A549 (cell line): ENCODE data around the gene SMAD6. TPM values are rescaled to one million over a fixed set of nuclear protein-coding genes. Genes with fewer than 3 reads are reported as not detected.

Experiments
- ATAC-seq, 2 experiments: fragments of 200-7000 bp in 1 of 2; fragments of >200 bp in 1 of 2; cut with Nextera tagmentation in 1 of 2; cut with Tn5 transposase in 1 of 2; 3 replicates each; pipeline versions ENCODE4 v1.8.0 to v1.9.1; 2018 to 2020; ENCODE audit warnings: mild to moderate bottlenecking in 1 of 2, moderate library complexity in 1 of 2
- CTCF ChIA-PET: fragments of 300-600 bp; sonication (Branson Sonifier 250); formaldehyde crosslinking; extraction: SDS; loops from one replicate; lab custom pipeline; 2021; ENCODE audit warnings: antibody characterized with exemption, inconsistent platforms; lab: Yijun Ruan, JAX
- POLR2A ChIA-PET: fragments of 350-600 bp; formaldehyde crosslinking; extraction: SDS; loops from one replicate; lab custom pipeline; 2021; ENCODE audit warnings: antibody characterized with exemption, inconsistent platforms; lab: Yijun Ruan, JAX
- DNase-seq, 2 experiments: peaks; one replicate each; pipeline versions ENCODE4 v3.0.0 to v3.0.0-alpha.2; 2011 to 2016; ENCODE audit warnings: low read depth in 1 of 2, low spot score in 1 of 2
- FAIRE-seq: peaks from 2 replicates; lab custom pipeline; 2011; peaks lifted over from hg19 to GRCh38; lab: Jason Lieb, UNC
- H3K27ac ChIP-seq, 2 experiments: fragments of >200 bp; sonication (Bioruptor Twin); formaldehyde crosslinking; 3 replicates each; pipeline ENCODE4 v1.5.1; 2016 to 2017
- H3K4me1 ChIP-seq: fragments of >200 bp; sonication (Bioruptor Twin); formaldehyde crosslinking; 3 replicates; pipeline ENCODE4 v1.6.1; 2016
- H3K4me2 ChIP-seq: fragments of >200 bp; sonication (Bioruptor Twin); formaldehyde crosslinking; 3 replicates; pipeline ENCODE4 v1.6.1; 2016
- H3K4me3 ChIP-seq: fragments of >200 bp; sonication (Bioruptor Twin); formaldehyde crosslinking; 3 replicates; pipeline ENCODE4 v1.5.1; 2016
- H3K9me3 ChIP-seq: fragments of >200 bp; sonication (Bioruptor Twin); formaldehyde crosslinking; 3 replicates; pipeline ENCODE4 v1.6.1; 2016
- ATOH8 ChIP-seq: fragments of 250-450 bp; sonication (Bioruptor Pico); IDR thresholded peaks from 2 replicates; pipeline ENCODE4 v1.5.0; 2020; ENCODE audit warnings: low read depth, mild to moderate bottlenecking, moderate library complexity
- BCL3 ChIP-seq: fragments of >200 bp; sonication (Bioruptor Twin); formaldehyde crosslinking; IDR thresholded peaks from 3 replicates; pipeline ENCODE4 v1.6.1; 2016
- CBX8 ChIP-seq: fragments of 200-600 bp; sonication (generic); IDR thresholded peaks from 2 replicates; pipeline ENCODE4 v1.6.1; 2016
- E2F6 ChIP-seq: IDR thresholded peaks from 2 replicates; pipeline ENCODE4 v1.6.1; 2012; ENCODE audit warnings: low read depth, borderline replicate concordance
- EHF ChIP-seq: fragments of 250-450 bp; sonication (Bioruptor Pico); IDR thresholded peaks from 2 replicates; pipeline ENCODE4 v1.5.0; 2020; ENCODE audit warnings: mild to moderate bottlenecking
- FOXS1 ChIP-seq: fragments of 250-450 bp; sonication (Bioruptor Pico); IDR thresholded peaks from 2 replicates; pipeline ENCODE4 v1.5.0; 2020; ENCODE audit warnings: mild to moderate bottlenecking, moderate library complexity
- HDAC2 ChIP-seq: fragments of 200-600 bp; sonication (generic); IDR thresholded peaks from 2 replicates; pipeline ENCODE4 v1.6.1; 2016
- HOXA7 ChIP-seq: fragments of 250-450 bp; sonication (Bioruptor Pico); IDR thresholded peaks from 2 replicates; pipeline ENCODE4 v1.5.0; 2020; ENCODE audit warnings: mild to moderate bottlenecking, moderate library complexity
- JUNB ChIP-seq: fragments of >200 bp; sonication (Bioruptor Twin); formaldehyde crosslinking; IDR thresholded peaks from 2 replicates; pipeline ENCODE4 v1.6.1; 2016
- KDM1A ChIP-seq: fragments of 200-600 bp; sonication (generic); IDR thresholded peaks from 2 replicates; pipeline ENCODE4 v1.6.1; 2016; ENCODE audit warnings: low read depth, mild to moderate bottlenecking
- NFE2L2 ChIP-seq: fragments of 150-350 bp; conservative IDR thresholded peaks from 2 replicates; pipeline ENCODE4 v1.6.1; 2014; ENCODE audit warnings: low read length
- NR3C1 ChIP-seq: fragments of >200 bp; sonication (Bioruptor Twin); formaldehyde crosslinking; IDR thresholded peaks from 3 replicates; pipeline ENCODE4 v1.6.1; 2017
- POLR2AphosphoS2 ChIP-seq: conservative IDR thresholded peaks from 2 replicates; pipeline ENCODE4 v1.6.1; 2012; ENCODE audit warnings: low read length, improper control_type of control experiment, inconsistent platforms
- RAD21 ChIP-seq, 2 experiments: fragments of >200 bp in 1 of 2; sonication (Bioruptor Twin) in 1 of 2; formaldehyde crosslinking in 1 of 2; IDR thresholded peaks in 1 of 2; conservative IDR thresholded peaks in 1 of 2; 2 replicates in 1 of 2; 3 replicates in 1 of 2; pipeline ENCODE4 v1.6.1; 2012 to 2018; ENCODE audit warnings: inconsistent platforms in 1 of 2
- REST ChIP-seq: fragments of 200-600 bp; sonication (generic); IDR thresholded peaks from 2 replicates; pipeline ENCODE4 v1.6.1; 2016; ENCODE audit warnings: antibody characterized with exemption, mild to moderate bottlenecking, moderate library complexity
- RFX5 ChIP-seq: fragments of 450-650 bp; IDR thresholded peaks from 2 replicates; pipeline ENCODE4 v1.7.1; 2014; ENCODE audit warnings: antibody characterized with exemption, mild to moderate bottlenecking, moderate library complexity
- RNF2 ChIP-seq: fragments of 200-600 bp; sonication (generic); IDR thresholded peaks from 2 replicates; pipeline ENCODE4 v1.6.1; 2016; ENCODE audit warnings: low read depth, mild to moderate bottlenecking, antibody characterized with exemption, moderate library complexity, borderline replicate concordance
- SMC3 ChIP-seq: fragments of >200 bp; sonication (Bioruptor Twin); formaldehyde crosslinking; IDR thresholded peaks from 3 replicates; pipeline ENCODE4 v1.6.1; 2018; ENCODE audit warnings: inconsistent platforms
- SREBF2 ChIP-seq: fragments of 450-650 bp; IDR thresholded peaks from 2 replicates; pipeline ENCODE4 v1.6.1; 2014; ENCODE audit warnings: mild to moderate bottlenecking, moderate library complexity
- TP53 ChIP-seq: fragments of 250-450 bp; sonication (Bioruptor Pico); IDR thresholded peaks from 2 replicates; pipeline ENCODE4 v1.5.0; 2021; ENCODE audit warnings: mild to moderate bottlenecking, moderate library complexity
- USF2 ChIP-seq: fragments of 450-650 bp; IDR thresholded peaks from 2 replicates; pipeline ENCODE4 v1.6.1; 2014; ENCODE audit warnings: antibody characterized with exemption
- ZC3H11A ChIP-seq: fragments of 450-650 bp; IDR thresholded peaks from 2 replicates; pipeline ENCODE4 v1.6.1; 2014; ENCODE audit warnings: antibody characterized with exemption, mild to moderate bottlenecking
- ZFP36 ChIP-seq: fragments of 450-650 bp; IDR thresholded peaks from 2 replicates; pipeline ENCODE4 v1.6.1; 2014; ENCODE audit warnings: borderline replicate concordance; ENCODE audit not compliant: partially characterized antibody
- ZNF302 ChIP-seq: fragments of 250-450 bp; sonication (Bioruptor Pico); IDR thresholded peaks from 2 replicates; pipeline ENCODE4 v1.9.0; 2021; ENCODE audit warnings: inconsistent platforms, mild to moderate bottlenecking, moderate library complexity
- WGBS: methylation state at CpG from one replicate; pipeline ENCODE4 v1.1.6; 2017; ENCODE audit errors: missing lambda C conversion rate; 5-methylcytosine and 5-hydroxymethylcytosine counted together
- polyA plus RNA-seq, 4 experiments: library from polyadenylated mRNA; depleted of rRNA in 3 of 4; stranded (reverse); fragments of >200 nt; fragmentation: RNase III in 1 of 4; extraction: RNeasy Plus Mini Kit Qiagen cat#74134 plus additional on column Dnase treatment in 1 of 4; gene quantifications; 2 replicates in 3 of 4; 3 replicates in 1 of 4; pipeline ENCODE4 v1.2.3, GENCODE V29; 2011 to 2017

Gene SMAD6
- polyA plus RNA-seq, 2 of the 4 experiments (the other 2 are of a cell fraction): 9.6 to 46.6 TPM

- no peak for DNase-seq
- Histone ChIP-seq H3K9me3 (no peaks in the 10 kb centered on the region), H3K27ac (peak overlapping the region in 1 of 2 experiments; percentile 20; a peak in 2 of 6 replicates), H3K4me1 (peaks cover 19% of the 10 kb centered on the region; the same call in 2 of the 3 replicates), H3K4me3 (no peak overlapping the region), H3K4me2 (no peak overlapping the region)
- WGBS: 83% methylated on average over 8 of the region's 8 CpGs
- ATAC-seq: peak in 1 of 2 experiments; percentile 6; a peak in 3 of 6 replicates
- TF ChIP-seq E2F6 (no peak), ATOH8 (CRISPR knock-in tag) (no peak), HDAC2 (no peak), TP53 (no peak), ZFP36 (no peak), USF2 (0 out of 2 replicates have a peak, but pooled peaks have one; percentile 7)
- ChIA-PET CTCF (interaction anchor here (0.6 to 22.8 kb wide), 7 partner anchors 8 to 168 kb away, joined by 3 to 465 read pairs (median 15); no protein-coding TSS in a partner anchor), POLR2A (no interaction called here)
- FAIRE-seq: no peak
Observed at GRCh38 chr15:66786708-66787488, 84.9 kb downstream of the SMAD6 start.

GRCh38 chr15:66787489-66787871 lies 85.4 kb downstream of the SMAD6 start:
- Histone ChIP-seq H3K4me1 (peaks cover 19% of the 10 kb centered on the region; the same call in 2 of the 3 replicates), H3K4me2 (no peak overlapping the region), H3K4me3 (no peak overlapping the region), H3K9me3 (no peaks in the 10 kb centered on the region), H3K27ac (peak overlapping the region in 1 of 2 experiments; percentile 20; a peak in 1 of 6 replicates)
- ChIA-PET POLR2A (no interaction called here), CTCF (interaction anchor here (0.6 to 22.8 kb wide), 8 partner anchors 9 to 169 kb away, joined by 3 to 465 read pairs (median 18); no protein-coding TSS in a partner anchor)
- TF ChIP-seq JUNB: no peak
- TF ChIP-seq ZFP36: peak; percentile 66
- TF ChIP-seq POLR2AphosphoS2: no peak
- TF ChIP-seq KDM1A: 0 out of 2 replicates have a peak, but pooled peaks have one; percentile 19
- DNase-seq (no peak), ATAC-seq (no peak), FAIRE-seq (no peak)
- 92% methylated on average over 1 of the region's 1 CpG for WGBS

GRCh38 chr15:66788024-66788423 lies 86.0 kb downstream of the SMAD6 start:
- H3K4me3 ChIP-seq: no peak overlapping the region
- H3K4me2 ChIP-seq: no peak overlapping the region
- ChIA-PET POLR2A (no interaction called here), CTCF (interaction anchor here (1.2 to 22.8 kb wide), 8 partner anchors 9 to 184 kb away, joined by 3 to 465 read pairs (median 18); no protein-coding TSS in a partner anchor)
- no peaks in the 10 kb centered on the region for H3K9me3 ChIP-seq
- 94% methylated on average over 4 of the region's 4 CpGs for WGBS
- H3K27ac ChIP-seq: no peak overlapping the region
- peaks cover 19% of the 10 kb centered on the region; the same call in 2 of the 3 replicates for H3K4me1 ChIP-seq
- FAIRE-seq (no peak), DNase-seq (no peak), ATAC-seq (no peak)
- TF ChIP-seq ZC3H11A: no peak
- TF ChIP-seq RNF2: no peak
- no peak for TF ChIP-seq ZNF302 (CRISPR knock-in tag)
- no peak for TF ChIP-seq REST
- no peak for TF ChIP-seq CBX8
- no peak for TF ChIP-seq RAD21 (conservative IDR thresholded peaks at IDR 0.05 in 1 of 2, IDR thresholded peaks at IDR 0.05 in 1 of 2)
- TF ChIP-seq SMC3: no peak
- no peak for TF ChIP-seq RFX5
- TF ChIP-seq FOXS1: no peak
- TF ChIP-seq SREBF2: no peak
- no peak for TF ChIP-seq NR3C1
- no peak for TF ChIP-seq POLR2AphosphoS2
- TF ChIP-seq HOXA7 (CRISPR knock-in tag): no peak
- TF ChIP-seq KDM1A: no peak
- TF ChIP-seq BCL3: no peak
- no peak for TF ChIP-seq NFE2L2
- TF ChIP-seq EHF (CRISPR knock-in tag): no peak
- TF ChIP-seq ATOH8 (CRISPR knock-in tag): no peak
